Hepatic stellate cell (primary cell): ENCODE data around the gene CIAO2A.

Experiments used
- DNase-seq: peaks from one replicate; pipeline ENCODE4 v3.0.0; 2011; ENCODE audit warnings: low spot score

CIAO2A gene

GRCh38 chr15:64037966-64038365, 55.7 kb downstream of the CIAO2A start:
- DNase-seq: no peak

- DNase-seq: no peak
Observed at GRCh38 chr15:64037116-64037515, 56.5 kb downstream of the CIAO2A start.

GRCh38 chr15:64035525-64035924, 58.1 kb downstream of the CIAO2A start:
- DNase-seq: no peak

GRCh38 chr15:64034519-64034918, 59.1 kb downstream of the CIAO2A start:
- DNase-seq: no peak

GRCh38 chr15:64032329-64032728, 61.3 kb downstream of the CIAO2A start:
- no peak for DNase-seq

GRCh38 chr15:64030123-64030522, 63.5 kb downstream of the CIAO2A start:
- no peak for DNase-seq

GRCh38 chr15:64029633-64030032, 64.0 kb downstream of the CIAO2A start:
- no peak for DNase-seq

- no peak for DNase-seq
Observed at GRCh38 chr15:64029110-64029509, 64.5 kb downstream of the CIAO2A start.

- no peak for DNase-seq
Observed at GRCh38 chr15:64026591-64026990, 67.0 kb downstream of the CIAO2A start.

- DNase-seq: no peak
Observed at GRCh38 chr15:64024172-64025050, 69.2 kb downstream of the CIAO2A start.

- no peak for DNase-seq
Observed at GRCh38 chr15:64023220-64023619, 70.4 kb downstream of the CIAO2A start.

GRCh38 chr15:64022571-64022970, 71.1 kb downstream of the CIAO2A start:
- no peak for DNase-seq
